NCI-H524 treated with DMSO at 0.1 percent for 48 hours (cell line): ENCODE results near the gene CNOT9.
A peak's percentile ranks its signal among the peaks of the same experiment; 100 is the strongest.

Experiments
- DNase-seq: peaks from one replicate; lab custom pipeline; 2025; lab: John Stamatoyannopoulos, UW

CNOT9 gene

DNA sequence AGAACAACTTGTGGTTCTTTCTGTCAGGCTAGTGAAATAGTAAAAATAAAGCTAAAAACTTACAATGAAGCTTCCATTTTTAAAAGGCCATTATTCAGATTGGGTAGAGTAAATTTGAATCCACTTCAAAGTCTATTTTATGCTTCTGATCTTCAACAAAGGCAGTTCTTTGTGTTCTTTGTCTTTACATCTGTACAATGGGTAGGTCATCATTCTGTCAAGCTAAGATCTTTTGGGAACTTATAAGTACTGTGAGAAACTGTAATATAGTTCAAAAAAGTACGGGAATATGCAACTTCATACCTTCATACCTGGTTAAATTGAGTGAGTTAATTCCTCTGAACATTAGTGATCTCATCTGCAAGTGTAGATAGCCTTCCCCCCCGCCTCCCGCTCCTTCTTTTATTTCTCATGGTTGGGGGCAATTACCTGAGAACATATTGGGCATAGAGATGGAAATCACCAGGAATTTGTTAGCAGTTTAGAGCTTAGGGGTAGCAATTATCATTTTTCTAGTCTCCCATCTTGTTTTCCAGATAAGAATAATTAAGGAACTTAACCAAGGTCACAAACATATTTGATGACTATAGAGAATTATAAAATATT is 9.7 kb downstream of the CNOT9 start:
- no peak for DNase-seq

DNA sequence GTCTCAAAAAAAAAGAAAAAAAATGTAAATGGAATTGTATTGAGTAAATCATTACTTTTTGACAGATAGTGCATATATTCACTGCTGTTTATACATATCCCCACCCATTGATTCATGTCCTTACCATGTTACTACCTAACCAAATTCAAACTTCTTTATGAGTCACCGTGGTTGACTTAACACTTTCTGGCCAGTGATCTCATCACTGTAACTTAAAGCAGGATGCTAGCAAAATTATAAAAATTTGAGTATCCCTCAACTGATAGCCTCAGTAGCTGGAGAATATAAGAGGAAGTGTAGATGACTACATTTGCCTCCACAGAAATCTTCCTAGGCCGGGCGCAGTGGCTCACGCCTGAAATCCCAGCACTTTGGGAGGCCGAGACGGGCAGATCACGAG is 13.4 kb downstream of the CNOT9 start:
- DNase-seq: no peak

DNA sequence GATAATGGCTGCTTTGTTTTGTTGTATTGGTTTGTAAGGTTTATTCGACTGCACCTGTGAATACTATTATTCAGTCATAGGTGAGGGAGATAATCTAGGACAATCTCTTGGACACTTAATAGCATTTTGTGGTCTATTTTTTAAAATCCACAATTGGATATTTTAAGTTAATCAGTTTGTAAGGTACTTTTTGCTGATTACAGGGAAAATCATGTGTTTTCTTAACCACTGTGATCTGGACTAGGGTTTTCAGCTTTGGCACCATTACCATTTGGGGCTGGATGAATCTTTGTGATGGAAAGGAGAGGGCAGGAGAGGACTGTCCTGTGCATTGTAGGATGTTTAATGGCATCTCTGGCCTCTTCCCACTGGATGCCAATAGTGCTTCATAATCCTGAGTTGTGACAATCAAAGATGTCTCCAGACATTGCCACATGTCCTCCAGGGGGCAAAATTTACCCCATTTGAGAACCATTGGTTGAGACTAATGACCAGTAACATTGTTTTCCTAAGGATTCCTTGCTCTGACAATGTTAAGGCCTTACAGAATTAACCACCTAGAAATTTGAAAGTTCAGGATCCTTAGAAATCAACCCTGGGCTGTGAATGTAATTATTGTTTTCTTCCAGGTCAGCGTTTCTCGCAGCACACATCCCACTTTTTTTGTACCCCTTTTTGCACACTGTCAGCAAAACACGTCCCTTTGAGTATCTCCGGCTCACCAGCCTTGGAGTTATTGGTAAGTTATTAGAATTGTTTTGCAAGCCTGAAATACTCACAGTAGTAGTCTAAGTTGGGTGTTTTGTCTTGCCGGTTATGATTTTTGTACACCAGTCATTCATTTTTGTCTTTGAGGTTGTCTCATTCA is 15.6 kb downstream of the CNOT9 start:
- no peak for DNase-seq

DNA sequence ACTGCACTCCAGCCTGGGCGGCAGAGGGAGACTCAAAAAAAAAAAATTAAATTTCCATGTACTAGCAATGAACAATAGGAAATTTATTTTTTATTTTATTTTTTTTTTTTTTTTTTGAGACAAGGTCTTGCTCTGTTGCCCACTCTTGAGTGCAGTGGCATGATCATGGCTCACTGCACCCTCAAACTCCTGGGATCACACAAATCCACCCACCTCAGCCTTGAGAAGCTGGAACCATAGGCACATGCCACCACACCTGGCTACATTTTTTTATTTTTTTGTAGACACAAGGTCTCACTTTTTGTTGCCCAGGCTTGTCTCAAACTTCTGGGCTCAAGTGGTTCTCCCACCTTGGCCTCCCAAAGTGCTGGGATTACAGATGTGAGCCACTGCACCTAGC is 16.9 kb downstream of the CNOT9 start:
- DNase-seq: no peak

DNA sequence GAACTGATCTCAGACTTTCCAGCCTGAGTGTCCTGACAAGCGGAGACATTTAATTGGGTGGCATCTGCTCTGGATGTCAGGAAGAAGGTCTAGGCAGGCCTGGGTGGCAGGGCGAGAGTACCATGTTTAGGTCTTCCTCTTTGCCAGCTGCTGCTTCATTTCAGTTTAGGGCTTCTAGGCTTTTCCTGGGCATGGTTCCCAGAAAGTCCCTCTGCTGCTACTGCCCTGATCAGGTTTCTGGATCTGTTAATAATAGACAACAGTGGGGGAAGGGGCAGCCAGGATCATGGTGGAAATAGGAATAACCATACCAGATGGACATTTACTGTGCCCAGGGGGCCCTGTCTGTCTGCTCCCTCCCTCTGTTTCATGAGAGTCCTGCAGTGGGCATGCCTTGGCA is 36.8 kb downstream of the CNOT9 start:
- peak; percentile 72 for DNase-seq

DNA sequence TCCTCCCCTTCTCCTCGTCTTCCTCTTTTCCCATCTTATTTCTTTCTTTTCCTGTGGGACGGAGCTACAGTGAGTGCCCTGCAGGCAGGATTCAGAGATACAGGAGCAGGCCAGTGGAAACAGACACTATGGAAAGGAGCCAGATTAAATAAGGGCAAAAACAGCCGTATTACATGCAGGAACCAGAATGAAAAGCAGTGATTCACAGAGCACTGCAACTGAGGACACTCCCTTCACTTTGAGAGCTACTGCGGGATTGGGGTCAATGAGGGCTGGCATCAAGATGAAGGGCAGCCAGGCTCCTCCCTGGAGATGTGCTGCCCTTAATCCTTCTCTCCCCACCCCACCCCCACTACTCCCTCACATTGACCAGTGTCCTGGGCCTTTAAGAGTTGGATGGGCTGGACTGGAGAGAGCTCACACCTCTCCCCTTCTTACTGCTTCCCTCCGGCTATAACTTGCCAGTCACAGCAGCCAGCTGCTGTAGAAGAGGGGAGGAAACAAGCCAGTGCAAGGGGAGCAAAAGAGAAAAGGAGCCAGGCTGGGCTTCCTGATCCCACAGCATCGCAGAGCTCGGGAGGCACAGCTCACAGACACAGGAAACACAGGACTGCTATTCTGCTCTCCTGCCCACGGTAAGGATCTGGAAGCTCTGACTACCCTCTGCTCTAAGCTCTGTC is 38.9 kb downstream of the CNOT9 start, which contains the start of gene PLCD4:
PLCD4 (plus strand) TSS at position 464 of the 680 bp plus-strand sequence. CDS start 7,841 bp downstream, outside the sequence.
- no peak for DNase-seq

DNA sequence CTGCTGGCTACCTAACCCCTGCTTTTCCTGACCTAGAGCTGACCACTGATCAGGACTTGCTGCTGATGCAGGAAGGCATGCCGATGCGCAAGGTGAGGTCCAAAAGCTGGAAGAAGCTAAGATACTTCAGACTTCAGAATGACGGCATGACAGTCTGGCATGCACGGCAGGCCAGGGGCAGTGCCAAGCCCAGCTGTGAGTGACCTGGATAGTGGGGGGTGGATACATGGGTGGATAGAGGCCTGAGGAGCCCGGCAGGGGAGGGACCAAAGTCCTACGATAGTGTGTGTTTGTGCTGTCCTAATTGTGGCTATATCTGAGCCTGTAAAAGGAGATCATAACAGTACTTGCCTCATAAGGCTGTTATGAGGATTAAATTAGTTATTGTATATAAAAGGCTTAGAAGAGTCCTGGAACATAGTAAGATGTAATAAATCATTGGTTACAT is 47.3 kb downstream of the CNOT9 start:
- DNase-seq: no peak

DNA sequence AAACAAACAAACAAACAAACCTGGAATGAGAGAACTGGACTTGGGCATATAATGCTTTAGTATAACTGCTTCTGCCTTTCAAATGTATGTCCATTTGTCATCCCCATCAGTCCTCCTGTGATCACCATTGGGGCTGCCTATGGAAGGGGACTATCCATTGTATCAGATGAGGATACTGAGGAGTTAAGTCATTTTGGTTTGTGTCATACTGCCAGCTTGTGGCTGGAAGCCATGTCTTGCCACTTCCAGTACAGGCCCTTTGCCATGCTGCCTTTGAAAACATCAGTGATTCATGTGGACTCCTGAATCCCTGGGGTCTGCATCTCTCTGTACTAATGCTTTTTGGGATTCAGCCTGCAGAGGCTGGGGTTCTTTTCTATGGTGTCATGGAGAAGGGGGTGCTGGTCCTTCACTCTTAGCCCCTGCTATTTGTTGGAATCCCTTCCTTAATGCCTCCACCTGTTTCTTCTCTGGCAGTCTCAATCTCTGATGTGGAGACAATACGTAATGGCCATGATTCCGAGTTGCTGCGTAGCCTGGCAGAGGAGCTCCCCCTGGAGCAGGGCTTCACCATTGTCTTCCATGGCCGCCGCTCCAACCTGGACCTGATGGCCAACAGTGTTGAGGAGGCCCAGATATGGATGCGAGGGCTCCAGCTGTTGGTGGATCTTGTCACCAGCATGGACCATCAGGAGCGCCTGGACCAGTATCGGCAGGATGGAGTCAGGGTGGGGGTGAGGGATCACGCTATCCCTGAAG is 49.6 kb downstream of the CNOT9 start:
- DNase-seq: no peak

DNA sequence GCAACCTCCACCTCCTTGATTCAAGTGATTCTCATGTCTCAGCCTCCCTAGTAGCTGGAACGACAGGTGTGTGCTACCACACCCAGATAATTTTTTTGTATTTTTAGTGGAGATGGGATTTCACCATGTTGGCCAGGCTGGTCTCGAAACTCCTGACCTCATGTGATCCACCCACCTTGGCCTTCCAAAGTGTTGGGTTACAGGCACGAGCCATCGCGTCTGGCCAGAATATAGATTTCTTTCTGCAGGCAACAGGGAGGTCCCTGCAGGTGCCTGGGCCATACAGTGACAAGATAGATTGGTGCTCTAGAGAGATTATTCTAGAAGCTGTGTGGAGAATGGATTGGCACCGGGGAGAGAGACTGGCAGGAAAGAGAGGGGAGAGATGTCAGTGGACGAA is 52.4 kb downstream of the CNOT9 start:
- no peak for DNase-seq

DNA sequence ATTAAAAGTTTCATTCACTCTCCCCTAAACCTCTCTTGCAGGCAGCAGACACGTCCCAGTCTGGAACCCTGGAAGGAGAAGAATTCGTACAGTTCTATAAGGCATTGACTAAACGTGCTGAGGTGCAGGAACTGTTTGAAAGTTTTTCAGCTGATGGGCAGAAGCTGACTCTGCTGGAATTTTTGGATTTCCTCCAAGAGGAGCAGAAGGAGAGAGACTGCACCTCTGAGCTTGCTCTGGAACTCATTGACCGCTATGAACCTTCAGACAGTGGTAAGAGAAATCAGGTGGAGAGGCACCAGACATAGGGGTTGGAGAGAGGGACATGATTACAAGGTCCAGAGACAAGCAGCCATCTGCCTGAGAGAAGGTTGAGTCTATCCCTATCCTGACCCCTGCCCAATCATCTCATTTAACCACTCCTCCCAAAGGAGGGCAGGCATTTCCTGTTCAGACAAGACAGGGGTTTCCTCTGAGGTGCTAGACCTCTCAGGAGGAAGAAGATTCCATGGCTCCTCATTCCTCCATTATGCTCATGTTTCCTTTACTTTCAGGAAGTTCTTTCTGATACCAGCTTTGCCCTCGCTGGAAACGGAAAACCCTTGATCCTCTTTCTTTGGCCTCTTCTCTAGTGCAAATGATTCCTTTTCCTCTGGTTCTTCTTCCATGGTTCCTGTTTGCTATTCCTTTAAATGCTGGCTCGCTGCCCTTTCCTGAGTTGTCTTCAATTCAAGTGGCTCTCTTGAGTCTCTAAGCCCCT is 54.1 kb downstream of the CNOT9 start:
- no peak for DNase-seq

DNA sequence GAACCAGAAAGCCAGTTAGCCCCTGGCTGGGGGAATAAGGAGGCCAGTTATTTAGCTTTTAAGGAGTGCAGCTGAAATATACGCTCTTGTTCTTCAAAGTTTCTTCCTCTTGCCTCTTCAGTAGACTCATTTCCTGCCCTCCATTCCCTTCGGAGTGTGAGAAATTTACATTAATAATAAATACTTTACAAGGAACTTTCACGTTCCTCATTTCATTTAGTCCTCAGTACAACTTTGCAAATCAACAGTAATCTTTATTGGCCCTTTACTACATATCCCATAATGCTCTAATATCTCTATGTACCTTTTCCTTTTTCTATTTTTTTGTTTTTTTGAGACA is 54.7 kb downstream of the CNOT9 start:
- no peak for DNase-seq

DNA sequence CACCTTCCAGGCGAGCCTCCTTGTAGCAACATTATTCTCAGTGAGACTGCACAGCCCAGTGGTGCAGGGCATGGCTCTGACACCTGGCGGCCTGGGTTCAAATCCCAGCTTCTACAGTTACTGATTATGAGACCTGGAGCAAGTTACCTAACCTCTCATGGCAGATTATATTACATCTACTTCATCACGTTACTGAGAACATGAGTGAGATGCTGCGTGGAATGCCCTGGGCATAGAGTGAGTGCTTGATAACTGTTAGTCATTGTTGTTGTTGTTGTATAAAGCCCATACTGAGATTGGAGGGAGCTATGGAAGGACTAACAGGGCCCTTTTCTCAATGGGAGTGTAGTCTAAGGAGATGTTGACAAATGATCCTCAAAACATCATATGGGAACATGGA is 57.7 kb downstream of the CNOT9 start:
- no peak for DNase-seq

DNA sequence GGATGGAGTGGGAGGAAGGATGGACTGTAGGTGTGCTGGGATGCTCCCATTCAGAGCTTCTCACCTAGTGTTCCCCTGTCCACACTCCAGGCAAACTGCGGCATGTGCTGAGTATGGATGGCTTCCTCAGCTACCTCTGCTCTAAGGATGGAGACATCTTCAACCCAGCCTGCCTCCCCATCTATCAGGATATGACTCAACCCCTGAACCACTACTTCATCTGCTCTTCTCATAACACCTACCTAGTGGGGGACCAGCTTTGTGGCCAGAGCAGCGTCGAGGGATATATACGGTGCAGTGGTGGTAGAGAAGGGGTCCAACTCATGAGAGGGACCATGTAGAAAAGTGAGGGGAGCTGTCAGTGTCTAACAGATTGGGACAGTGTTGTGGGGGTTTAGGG is 59.3 kb downstream of the CNOT9 start:
- DNase-seq: no peak

DNA sequence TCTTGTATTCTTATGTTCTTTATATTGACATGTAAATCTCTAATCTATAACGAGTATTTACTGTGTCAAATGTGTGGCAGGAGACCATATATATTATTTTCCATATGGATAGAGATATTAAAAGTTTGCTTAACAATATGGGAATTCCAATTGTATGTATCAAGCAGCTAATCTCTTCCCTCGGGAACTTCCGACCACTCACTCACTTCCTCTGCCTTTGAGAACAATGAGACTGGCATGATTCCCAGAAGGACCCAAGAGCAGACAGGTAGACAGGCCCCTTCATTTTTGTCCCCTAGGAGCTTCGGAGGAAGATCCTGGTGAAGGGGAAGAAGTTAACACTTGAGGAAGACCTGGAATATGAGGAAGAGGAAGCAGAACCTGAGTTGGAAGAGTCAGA is 63.2 kb downstream of the CNOT9 start:
- DNase-seq: no peak

DNA sequence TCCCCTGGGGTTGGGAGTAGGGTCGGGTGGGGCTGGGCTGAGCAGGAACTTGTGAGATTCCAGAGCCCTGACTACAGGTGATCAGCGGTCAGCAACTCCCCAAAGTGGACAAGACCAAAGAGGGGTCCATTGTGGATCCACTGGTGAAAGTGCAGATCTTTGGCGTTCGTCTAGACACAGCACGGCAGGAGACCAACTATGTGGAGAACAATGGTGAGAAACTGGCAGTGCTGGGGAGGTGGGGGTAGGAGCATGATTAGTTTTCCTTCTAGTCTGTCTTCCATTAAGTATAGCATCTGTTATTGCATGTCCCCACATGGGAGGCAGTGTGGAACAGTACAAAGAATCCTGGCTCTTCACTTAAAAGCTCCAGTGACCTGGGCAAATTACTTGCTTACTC is 67.1 kb downstream of the CNOT9 start:
- no peak for DNase-seq

DNA sequence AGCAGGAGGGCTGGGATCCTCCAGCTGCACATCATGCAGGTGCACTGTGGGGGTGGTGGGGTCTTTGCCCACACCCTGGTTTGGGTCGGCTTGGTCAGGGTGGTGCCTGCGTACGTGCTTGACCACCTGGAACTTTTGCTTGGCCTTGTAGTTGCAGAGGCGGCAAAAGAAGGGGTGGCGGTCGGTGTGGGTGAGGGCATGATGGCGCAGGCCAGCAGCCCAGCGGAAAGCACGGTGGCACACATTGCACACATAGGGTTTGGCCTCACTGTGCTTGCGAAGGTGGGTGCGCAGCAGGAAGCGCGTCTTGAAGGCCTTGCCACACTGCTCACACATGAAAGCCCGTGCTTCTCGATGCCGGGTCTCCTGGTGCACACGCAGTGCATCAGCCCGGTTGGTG is 69.7 kb downstream of the CNOT9 start:
- no peak for DNase-seq

DNA sequence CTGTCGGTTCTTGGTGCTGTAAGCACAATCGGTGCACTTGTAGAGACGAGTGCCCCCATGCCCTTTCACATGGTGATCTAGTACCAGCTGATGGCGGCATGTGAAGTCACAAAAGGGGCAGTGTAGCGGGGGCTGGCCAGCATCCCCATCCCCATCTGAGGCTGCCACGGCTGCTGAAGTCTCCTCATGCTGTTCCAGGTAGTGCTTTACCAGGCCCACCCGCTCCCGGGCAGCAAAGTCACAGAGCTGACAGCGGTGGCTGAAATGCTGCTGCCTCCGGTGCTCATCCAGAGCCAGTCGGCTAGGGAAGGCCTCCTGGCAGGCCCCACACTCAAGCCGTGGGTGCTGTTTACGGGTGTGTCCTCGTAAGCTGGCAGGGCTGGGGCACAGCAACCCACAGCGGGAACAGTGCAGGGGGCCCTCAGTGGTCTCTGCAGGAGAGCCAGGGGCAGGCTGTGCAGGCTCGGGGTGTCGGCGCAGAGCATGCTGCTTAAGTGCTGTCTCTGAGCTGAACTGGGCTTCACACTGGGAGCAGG is 73.5 kb downstream of the CNOT9 start:
- DNase-seq: no peak

DNA sequence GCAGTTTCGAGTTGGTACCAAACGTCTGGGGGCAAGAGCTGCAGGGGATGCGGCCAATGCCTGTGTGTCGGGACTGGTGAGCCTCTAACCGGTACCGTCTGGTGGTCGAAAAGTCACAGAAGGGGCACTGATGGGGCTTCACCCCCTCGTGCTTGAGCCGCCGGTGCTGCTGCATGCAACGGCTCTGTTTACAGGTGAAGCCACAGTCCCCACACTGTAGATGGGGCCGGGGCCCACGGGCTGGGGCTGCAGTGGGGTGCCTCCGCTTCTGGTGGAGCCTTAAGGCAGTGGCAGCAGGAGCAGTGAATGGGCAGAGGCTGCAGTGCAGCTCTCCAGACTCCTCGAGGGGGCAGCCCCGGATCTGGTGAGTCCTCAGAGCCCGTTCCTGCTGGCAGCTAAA is 74.1 kb downstream of the CNOT9 start:
- no peak for DNase-seq

DNA sequence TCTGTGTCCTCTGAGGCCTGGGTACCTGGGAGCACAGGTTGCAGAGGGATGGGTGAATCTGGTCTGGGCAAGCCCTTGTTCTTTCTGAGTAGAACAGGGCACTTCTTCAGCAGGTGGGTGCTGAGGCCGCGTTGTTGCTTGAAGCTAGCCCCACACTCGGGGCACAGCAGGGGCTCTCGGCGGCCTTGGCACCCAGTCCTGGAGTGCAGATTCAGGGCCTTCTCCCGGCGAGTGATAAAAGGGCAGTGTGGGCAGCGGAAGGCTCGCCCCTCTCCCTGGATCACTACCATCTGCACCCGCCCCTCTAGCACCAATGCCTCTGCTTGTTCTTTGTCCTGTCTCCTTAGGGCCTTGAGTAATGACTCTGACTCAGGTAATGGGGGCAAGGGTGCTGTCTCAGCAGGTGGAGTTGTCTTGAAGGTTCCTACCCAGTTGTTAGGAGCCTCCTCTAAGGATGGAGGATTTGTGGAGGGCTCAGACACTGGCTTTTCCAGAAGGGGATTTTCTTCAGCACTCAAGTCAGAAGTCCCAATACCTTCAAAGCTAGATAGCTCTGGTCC is 75.2 kb downstream of the CNOT9 start:
- no peak for DNase-seq

DNA sequence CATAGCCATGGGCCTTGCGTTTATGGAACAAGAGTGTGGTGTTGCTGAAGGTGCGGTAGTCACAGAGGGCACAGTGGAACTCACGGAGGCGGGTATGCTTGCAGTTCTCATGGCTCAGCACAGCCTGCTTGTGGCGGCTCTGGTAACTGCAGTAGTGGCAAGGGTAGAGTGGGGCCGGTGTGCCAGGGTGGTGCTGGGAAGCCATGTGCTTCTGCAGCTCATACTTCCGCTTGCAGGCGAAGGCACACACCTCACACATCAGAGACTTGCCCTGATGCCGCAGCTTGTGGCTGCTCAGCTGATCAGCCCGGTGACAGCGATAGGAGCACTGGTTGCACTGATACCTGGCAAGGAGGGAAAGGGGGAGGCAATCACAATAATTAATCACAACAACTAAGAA is 76.1 kb downstream of the CNOT9 start:
- no peak for DNase-seq

DNA sequence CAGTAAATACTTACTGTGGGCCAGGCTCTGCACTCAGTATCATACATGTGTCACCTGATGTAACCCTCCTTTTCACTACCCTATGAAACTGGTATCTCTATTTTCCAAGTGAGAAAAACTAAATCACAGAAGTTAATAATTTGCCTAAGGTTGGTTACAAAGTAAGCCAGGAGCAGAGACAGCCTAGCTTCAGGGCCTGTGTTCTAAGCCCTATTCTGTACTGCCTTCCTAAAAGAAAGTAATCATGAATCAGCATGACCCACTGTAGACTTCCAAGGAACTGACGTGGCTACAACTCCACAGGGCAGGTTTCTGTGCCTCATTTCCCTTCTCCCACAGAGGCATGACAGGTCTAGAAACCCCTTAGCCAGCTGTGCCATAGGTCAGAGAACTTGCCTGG is 76.5 kb downstream of the CNOT9 start:
- DNase-seq: no peak
